ENCODE measurements around the gene KBTBD2. TPM values are rescaled to one million over a fixed set of nuclear protein-coding genes. Genes with fewer than 3 reads are reported as not detected.
"Not testable (repeated sequence)": the region's sequence is repeated elsewhere in the genome, so short reads cannot be mapped to it uniquely, and the experiment has no call there.

KBTBD2 gene
- total RNA-seq, 2 experiments from 2014 or later, result 34.5 to 35.9 TPM

DNA sequence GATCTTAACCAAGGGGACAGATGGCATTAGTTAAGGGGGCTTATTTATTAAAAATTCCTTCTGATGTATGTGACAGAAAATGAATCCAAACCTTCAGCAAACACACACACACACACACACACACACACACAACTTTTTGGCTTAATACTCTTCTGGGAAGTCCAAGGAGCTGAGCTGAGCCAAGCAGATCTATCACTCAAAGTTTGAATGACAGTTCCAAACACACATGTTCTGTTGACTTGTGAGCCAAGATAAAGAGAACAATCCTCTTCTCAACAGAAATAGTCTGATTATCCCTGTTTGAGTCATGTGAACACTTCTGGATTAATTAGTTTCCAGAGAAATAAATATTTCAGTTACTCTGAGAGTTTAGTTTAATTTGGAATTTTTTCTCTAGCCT lies 31.5 kb downstream of the KBTBD2 start:
- Histone ChIP-seq H3K4me1 (ENCODE audit: insufficient read depth, low read length, poor library complexity, severe bottlenecking) (no peaks in the 10 kb centered on the region), H3K9me3 (ENCODE audit: low read length) (no peaks in the 10 kb centered on the region), H3K4me2 (ENCODE audit: low read length) (no peak overlapping the region), H3K9me2 (ENCODE audit: insufficient read depth, low read length) (no peaks in the 10 kb centered on the region), H3K4me3 (ENCODE audit: low read depth, low read length, poor library complexity, severe bottlenecking) (no peak overlapping the region), H3K27ac (ENCODE audit: low read depth, low read length, poor library complexity, severe bottlenecking) (no peak overlapping the region), H2AFZ (ENCODE audit: low read length) (no peak overlapping the region), H3K36me3 (ENCODE audit: insufficient read depth, low read length) (no peaks in the 10 kb centered on the region), H3K79me2 (ENCODE audit: insufficient read depth, low read depth, low read length) (no peaks in the 10 kb centered on the region), H4K20me1 (ENCODE audit: insufficient read depth, low read length) (0 out of 2 replicates have a peak, but pooled peaks cover 4% of the 10 kb centered on the region)
- BruUV-seq (replicated peaks), result no TSS peak
- ChIA-PET CTCF (ENCODE audit: unreplicated experiment) (no interaction called here), POLR2A (no interaction called here)
- TF ChIP-seq, protein P1, sequence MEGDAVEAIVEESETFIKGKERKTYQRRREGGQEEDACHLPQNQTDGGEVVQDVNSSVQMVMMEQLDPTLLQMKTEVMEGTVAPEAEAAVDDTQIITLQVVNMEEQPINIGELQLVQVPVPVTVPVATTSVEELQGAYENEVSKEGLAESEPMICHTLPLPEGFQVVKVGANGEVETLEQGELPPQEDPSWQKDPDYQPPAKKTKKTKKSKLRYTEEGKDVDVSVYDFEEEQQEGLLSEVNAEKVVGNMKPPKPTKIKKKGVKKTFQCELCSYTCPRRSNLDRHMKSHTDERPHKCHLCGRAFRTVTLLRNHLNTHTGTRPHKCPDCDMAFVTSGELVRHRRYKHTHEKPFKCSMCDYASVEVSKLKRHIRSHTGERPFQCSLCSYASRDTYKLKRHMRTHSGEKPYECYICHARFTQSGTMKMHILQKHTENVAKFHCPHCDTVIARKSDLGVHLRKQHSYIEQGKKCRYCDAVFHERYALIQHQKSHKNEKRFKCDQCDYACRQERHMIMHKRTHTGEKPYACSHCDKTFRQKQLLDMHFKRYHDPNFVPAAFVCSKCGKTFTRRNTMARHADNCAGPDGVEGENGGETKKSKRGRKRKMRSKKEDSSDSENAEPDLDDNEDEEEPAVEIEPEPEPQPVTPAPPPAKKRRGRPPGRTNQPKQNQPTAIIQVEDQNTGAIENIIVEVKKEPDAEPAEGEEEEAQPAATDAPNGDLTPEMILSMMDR (conservative IDR thresholded peaks at IDR 0.05; ENCODE audit: low read length), result no peak
- no peak for TF ChIP-seq EZH2phosphoT487 (IDR thresholded peaks at IDR 0.05; ENCODE audit: borderline replicate concordance, low read depth, low read length)
- intact Hi-C loops (cut with micrococcal nuclease; ENCODE audit: unreplicated experiment), result no loop called here
- DNase-seq (ENCODE audit: low spot score), result no peak

DNA sequence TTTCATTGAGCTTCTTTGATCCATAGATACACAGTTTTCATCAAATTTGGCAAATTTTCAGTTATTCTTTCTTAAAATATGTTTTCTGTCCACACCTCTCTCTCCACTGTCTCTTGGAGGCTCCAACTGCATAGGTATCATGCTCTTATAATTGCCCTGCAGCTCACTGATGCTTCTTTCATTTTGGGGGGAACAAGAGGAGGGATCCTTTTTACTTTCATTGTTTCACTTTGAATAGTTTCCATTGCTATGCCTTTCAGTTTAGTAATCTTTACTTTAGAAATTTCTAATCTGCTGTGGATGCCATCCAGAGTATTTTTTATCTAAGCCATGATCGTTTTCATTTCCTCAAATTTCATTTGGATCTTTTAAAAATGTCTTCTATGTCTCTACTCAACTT lies 32.9 kb downstream of the KBTBD2 start:
- POLR2A ChIA-PET, result no interaction called here
- H3K79me2 ChIP-seq (ENCODE audit: insufficient read depth, low read depth, low read length), result no peaks in the 10 kb centered on the region
- no peaks in the 10 kb centered on the region for H3K4me1 ChIP-seq (ENCODE audit: insufficient read depth, low read length, poor library complexity, severe bottlenecking)
- no peaks in the 10 kb centered on the region for H3K9me2 ChIP-seq (ENCODE audit: insufficient read depth, low read length)
- no peak for DNase-seq (ENCODE audit: low spot score)
- TF ChIP-seq, protein P1 (conservative IDR thresholded peaks at IDR 0.05; ENCODE audit: low read length), result no peak
- no peak overlapping the region for H2AFZ ChIP-seq (ENCODE audit: low read length)
- CTCF ChIA-PET (ENCODE audit: unreplicated experiment), result no interaction called here
- H3K9me3 ChIP-seq (ENCODE audit: low read length), result no peaks in the 10 kb centered on the region
- no peaks in the 10 kb centered on the region for H3K36me3 ChIP-seq (ENCODE audit: insufficient read depth, low read length)
- H4K20me1 ChIP-seq (ENCODE audit: insufficient read depth, low read length), result 0 out of 2 replicates have a peak, but pooled peaks cover 4% of the 10 kb centered on the region
- no TSS peak for BruUV-seq (replicated peaks)
- H3K4me2 ChIP-seq (ENCODE audit: low read length), result no peak overlapping the region
- H3K27ac ChIP-seq (ENCODE audit: low read depth, low read length, poor library complexity, severe bottlenecking), result no peak overlapping the region
- intact Hi-C loops (cut with micrococcal nuclease; ENCODE audit: unreplicated experiment), result no loop called here
- H3K4me3 ChIP-seq (ENCODE audit: low read depth, low read length, poor library complexity, severe bottlenecking), result no peak overlapping the region

DNA sequence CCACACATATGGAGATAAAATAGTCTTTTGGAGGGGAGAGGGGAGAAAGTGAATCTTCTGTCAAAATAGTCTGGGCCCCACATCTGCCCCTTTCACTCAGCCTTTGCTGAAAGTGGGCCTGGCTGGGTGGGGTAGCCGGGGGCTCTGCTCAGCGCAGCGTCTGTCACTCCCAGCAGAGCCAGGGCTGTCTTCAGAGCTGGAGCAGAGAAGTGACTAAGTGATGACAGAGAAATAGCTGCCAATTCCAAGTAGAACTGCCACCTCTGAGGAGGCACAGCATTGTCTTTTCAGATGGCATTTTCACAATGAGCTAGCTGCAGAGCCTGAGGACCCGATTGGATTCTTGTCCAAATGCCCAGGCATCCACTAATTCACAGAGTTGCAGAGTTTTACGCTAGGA lies 34.5 kb downstream of the KBTBD2 start:
- CTCF ChIA-PET (ENCODE audit: unreplicated experiment); H3K4me2 ChIP-seq (ENCODE audit: low read length): not testable (repeated sequence)

DNA sequence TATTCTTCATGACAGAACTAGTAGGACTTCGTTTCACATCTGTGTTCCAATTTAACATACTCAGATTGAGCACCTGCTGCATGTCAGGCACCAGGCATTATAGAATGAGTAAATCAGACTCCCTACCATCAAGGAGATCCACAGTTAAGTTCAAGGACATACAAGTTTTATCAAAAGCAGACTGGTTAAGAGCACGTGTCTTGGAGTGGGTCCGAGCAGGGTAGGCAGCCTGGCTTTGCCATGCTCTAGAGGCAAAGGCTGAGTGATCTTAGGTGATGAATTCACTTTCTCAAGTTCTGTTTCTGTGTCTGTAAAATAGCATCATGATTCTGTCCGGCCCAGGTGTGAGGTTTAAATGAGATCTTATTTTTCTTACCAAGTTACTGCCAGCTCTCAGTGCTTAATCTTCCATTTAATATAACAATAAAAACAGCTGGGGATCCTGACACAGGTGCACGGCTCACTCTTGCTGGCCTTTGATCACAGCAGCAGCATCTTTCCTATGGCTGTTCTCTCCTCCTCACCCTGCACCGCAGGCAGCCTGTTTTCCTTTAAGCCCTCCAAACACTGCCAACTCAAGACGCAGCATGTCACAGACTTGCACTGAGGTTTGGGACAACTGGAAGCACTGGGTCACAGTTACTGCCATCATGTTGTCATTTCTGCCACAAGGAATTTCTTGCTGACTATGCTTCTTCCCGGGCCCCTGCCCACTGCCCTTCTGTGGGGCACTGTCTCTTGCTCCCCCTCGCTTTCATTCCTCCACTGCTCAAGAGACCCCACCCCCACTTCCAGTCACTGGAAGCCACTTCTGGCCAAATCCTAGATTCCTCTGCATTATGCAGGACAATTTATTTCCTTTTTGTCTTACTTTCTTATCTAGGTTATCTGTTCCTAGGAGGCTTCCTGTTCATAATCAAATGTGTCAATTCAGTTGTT lies 35.5 kb downstream of the KBTBD2 start:
- intact Hi-C loops (cut with micrococcal nuclease; ENCODE audit: unreplicated experiment); BruUV-seq (replicated peaks); H3K36me3 ChIP-seq (ENCODE audit: insufficient read depth, low read length); H3K4me3 ChIP-seq (ENCODE audit: low read depth, low read length, poor library complexity, severe bottlenecking); DNase-seq (ENCODE audit: low spot score); H3K27ac ChIP-seq (ENCODE audit: low read depth, low read length, poor library complexity, severe bottlenecking); H4K20me1 ChIP-seq (ENCODE audit: insufficient read depth, low read length); H3K79me2 ChIP-seq (ENCODE audit: insufficient read depth, low read depth, low read length); H3K4me2 ChIP-seq (ENCODE audit: low read length); H2AFZ ChIP-seq (ENCODE audit: low read length); H3K4me1 ChIP-seq (ENCODE audit: insufficient read depth, low read length, poor library complexity, severe bottlenecking); H3K9me3 ChIP-seq (ENCODE audit: low read length); H3K9me2 ChIP-seq (ENCODE audit: insufficient read depth, low read length); POLR2A ChIA-PET; CTCF ChIA-PET (ENCODE audit: unreplicated experiment): not testable (repeated sequence)

More for the DNA sequence above, 34.5 kb downstream of the KBTBD2 start:
- H3K36me3 ChIP-seq (ENCODE audit: insufficient read depth, low read length); POLR2A ChIA-PET; H3K9me3 ChIP-seq (ENCODE audit: low read length); H3K79me2 ChIP-seq (ENCODE audit: insufficient read depth, low read depth, low read length); H3K4me1 ChIP-seq (ENCODE audit: insufficient read depth, low read length, poor library complexity, severe bottlenecking); BruUV-seq (replicated peaks); H3K4me3 ChIP-seq (ENCODE audit: low read depth, low read length, poor library complexity, severe bottlenecking); intact Hi-C loops (cut with micrococcal nuclease; ENCODE audit: unreplicated experiment); H2AFZ ChIP-seq (ENCODE audit: low read length); DNase-seq (ENCODE audit: low spot score); H3K27ac ChIP-seq (ENCODE audit: low read depth, low read length, poor library complexity, severe bottlenecking); H4K20me1 ChIP-seq (ENCODE audit: insufficient read depth, low read length); H3K9me2 ChIP-seq (ENCODE audit: insufficient read depth, low read length): not testable (repeated sequence)

DNA sequence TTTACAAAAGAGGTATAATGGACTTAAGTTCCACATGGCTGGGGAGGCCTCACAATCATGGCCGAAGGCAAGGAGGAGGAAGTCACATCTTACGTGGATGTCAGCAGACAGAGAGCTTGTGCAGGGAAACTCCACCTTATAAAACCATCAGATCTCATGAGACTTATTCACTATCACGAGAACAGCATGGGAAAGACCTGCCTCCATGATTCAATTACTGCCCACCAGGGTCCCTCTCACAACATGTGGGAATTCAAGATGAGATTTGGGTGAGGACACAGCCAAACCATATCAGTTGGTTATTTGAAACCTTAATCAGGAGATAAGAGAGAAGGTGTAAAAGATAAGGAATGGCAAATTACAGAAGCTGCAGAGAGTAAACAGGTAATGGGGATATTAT lies 40.9 kb downstream of the KBTBD2 start:
- H4K20me1 ChIP-seq (ENCODE audit: insufficient read depth, low read length); H3K4me2 ChIP-seq (ENCODE audit: low read length); DNase-seq (ENCODE audit: low spot score); H3K9me2 ChIP-seq (ENCODE audit: insufficient read depth, low read length); H2AFZ ChIP-seq (ENCODE audit: low read length); H3K36me3 ChIP-seq (ENCODE audit: insufficient read depth, low read length); H3K9me3 ChIP-seq (ENCODE audit: low read length); intact Hi-C loops (cut with micrococcal nuclease; ENCODE audit: unreplicated experiment); H3K79me2 ChIP-seq (ENCODE audit: insufficient read depth, low read depth, low read length); H3K4me3 ChIP-seq (ENCODE audit: low read depth, low read length, poor library complexity, severe bottlenecking); POLR2A ChIA-PET; BruUV-seq (replicated peaks); H3K27ac ChIP-seq (ENCODE audit: low read depth, low read length, poor library complexity, severe bottlenecking); CTCF ChIA-PET (ENCODE audit: unreplicated experiment); H3K4me1 ChIP-seq (ENCODE audit: insufficient read depth, low read length, poor library complexity, severe bottlenecking): not testable (repeated sequence)
